Frontal cortex (tissue), 4 donors: ENCODE data around the gene RTN4R. TPM values are rescaled to one million over a fixed set of nuclear protein-coding genes. Genes with fewer than 3 reads are reported as not detected.
"Not testable (repeated sequence)": the region's sequence is repeated elsewhere in the genome, so short reads cannot be mapped to it uniquely, and the experiment has no call there.

ENCODE experiments used
- DNase-seq, 2 donors: peaks; one replicate each; pipeline ENCODE4 v3.0.0; 2012; ENCODE audit warnings: low spot score in 2 of 2
- FAIRE-seq: peaks from 2 replicates; lab custom pipeline; 2012; peaks lifted over from hg19 to GRCh38; lab: Jason Lieb, UNC
- total RNA-seq: library from RNA; depleted of rRNA; stranded (reverse); fragments of >200 nt; gene quantifications from one replicate; pipeline ENCODE4 v1.2.3, GENCODE V29; 2014
- donor health status: control.
- donor health status: control.
- donor health status: control.

RTN4R gene
- total RNA-seq, 1 donor from 2014 or later = 10.2 TPM

DNA sequence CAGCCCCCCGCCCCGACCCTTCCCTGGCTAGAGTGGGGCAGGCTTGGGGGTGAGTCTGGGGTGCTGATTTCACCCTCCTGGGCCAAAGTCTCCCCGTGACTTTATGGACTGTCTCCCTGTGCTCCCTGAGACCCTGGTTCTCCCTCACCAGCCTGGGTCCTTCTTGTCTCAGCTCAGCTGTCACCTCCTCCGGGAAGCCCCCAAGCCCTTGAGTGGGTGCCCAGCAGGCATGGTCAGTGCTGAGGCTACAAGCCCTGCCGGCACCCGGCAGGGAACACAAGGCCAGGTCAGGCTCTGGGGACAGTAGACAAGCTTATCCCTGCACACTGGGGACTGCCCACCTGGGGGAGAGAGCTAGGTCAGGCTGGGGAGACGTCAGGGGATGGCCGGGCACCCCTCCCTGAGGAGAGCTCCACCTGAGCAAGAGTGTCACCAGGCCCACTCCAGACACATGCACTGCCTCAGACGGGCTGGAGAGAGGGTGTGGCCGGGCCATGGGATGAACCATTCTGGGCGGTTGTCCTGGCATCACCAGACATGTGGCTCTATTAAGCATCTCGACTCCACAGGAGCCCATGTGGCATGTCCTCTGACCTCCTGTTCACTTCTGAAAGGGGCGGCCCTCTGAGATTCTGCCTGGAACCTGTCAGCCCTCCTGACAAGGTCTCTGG is 22.6 kb upstream of the RTN4R start:
- DNase-seq (no peak), FAIRE-seq (no peak)

DNA sequence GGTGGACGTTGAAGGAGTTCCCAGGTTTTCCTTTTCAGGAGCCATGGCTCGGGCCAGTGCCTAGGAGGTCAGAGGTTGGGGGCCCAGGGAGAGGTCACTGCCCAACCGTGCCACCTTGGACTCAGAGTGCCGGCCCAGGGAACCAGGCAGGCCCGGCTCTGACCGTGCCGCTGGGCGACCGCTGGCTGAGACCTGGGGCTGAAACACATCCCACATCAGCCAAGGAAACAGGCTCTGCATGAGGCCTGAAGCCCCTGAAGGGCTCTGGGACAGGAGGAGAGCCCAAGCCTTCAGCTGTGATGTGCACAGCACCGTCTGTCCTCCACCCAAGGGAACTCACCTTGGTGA is 21.9 kb upstream of the RTN4R start:
- DNase-seq (no peak), FAIRE-seq (no peak)

DNA sequence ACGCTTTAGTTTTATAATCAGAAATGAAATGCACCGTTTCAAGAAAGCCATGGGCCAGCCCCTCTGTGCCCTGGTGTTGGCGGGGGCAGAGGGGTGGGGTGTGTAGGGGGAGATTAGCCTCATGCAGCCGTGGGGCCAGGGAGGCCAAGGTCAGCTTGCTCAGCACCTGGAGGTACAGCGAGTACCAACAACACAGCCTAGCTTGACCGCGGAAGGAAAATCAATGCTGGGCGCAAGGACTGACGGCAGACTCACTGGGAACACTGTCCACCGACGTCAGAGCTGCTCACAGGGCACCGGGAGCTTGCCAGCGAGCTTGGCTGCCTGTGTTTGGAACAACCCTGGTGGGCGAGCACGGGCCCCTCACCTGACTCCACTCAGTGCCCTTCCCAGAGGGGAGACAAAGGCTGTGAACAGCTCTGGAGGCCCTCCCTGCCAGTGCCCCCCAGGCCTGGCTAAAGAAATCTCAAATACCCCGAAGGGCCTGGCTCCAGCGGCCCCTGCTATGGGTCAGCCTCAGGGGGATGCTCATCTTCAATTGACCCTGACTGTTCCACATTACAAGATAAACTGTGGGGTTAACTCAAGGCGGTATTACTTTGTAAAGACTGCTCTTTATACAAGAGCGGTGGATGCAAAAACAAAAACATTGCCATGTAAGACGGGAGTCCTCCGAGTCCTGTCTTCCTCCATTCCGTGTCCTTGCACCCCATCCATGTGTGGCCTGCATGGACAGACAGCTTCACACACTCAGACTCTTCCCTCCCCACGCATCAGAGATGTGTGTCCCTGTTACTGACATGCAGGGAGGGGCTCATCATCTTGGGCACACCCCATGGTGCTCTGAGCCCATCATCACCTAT is 21.3 kb upstream of the RTN4R start:
- not testable (repeated sequence) for FAIRE-seq, DNase-seq

DNA sequence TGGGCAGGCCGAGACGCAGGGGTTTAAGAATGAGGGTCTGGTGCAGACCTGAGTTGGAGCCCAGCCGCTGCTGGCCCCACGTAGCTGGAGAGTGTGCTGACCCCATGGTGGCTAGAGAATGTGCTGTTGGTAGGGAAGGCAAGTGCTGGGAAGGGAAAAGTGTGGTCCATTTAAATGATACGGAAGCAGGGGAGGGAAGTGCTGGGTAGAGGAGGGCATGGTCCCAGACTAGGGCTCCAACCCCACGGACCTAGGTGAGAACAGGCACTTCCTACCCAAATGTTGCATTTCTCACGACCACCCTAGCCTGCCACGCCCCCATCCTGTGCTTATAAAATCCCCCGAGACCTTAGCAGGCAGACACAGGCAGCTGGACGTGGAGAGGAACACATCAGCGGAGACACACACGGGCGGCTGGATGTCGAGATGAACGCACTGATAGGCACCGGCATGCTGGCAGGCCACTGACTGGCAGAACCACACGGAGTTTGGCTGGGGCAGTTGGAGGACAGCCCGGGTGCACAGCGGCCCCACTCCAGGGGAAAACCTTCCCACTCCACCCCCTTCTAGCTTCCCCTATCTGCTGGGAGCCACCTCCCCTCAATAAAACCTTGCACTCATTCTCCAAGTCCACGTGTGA is 18.8 kb upstream of the RTN4R start:
- FAIRE-seq, DNase-seq: not testable (repeated sequence)

DNA sequence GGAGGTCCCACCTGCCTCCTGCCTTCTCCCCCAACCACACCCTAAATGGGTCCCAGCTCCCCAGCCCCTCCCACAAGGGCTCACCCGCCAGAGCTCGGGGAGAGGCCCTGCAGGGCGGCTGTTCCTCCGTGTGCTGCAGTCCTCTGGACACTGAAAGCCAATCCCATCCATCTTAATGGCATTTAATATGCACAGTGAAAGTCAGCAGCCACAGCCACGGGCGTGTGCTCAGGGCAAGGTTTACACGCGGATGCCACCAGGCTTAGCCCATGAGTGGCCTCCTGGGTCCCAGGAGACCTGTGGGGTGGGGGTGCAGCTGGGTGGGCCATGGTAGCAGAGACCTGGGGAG is 18.2 kb upstream of the RTN4R start:
- DNase-seq, FAIRE-seq: not testable (repeated sequence)

DNA sequence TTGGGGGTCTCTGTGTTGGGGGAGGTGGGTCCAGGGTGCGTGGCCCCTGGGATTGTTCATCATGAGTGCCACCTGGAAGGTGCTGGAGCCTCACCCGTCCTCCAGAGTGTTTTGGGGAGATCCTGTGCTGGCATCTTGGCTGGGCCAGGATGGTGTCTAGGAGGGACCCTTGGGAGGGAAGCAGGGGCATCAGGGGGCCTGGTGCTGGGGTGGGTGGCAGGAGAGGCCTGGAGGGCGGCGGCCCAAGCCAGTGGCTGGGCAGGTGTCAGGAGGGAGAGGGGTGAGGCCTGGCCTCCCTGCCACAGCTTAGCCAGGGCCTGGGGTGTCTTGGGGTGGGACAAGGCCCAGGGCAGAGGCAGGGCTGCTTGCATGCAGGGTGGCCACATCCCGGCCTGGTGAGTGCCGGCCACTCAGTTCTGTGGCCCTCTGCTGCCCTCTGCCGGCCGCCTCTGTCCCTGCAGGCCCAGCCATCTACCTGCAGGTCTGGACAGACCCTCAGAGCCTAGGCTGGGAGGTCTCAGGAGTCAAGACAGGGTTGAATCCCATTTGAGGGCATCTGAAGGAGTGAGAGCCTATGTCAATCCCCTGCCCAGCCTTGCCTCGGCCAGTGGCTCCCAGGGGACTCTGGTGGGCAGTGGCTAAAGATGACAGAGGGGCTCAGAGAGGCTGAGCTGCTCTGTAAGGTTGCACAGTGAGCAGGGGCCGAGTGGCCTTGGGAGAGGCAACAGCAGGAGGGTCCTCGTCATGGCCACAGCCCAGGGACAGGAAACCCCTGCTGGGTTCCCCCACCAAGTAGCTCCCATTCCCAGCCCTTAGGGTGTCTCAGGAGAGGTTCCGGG is 17.6 kb upstream of the RTN4R start:
- peak; percentile 79 for DNase-seq
- not testable (repeated sequence) for FAIRE-seq

DNA sequence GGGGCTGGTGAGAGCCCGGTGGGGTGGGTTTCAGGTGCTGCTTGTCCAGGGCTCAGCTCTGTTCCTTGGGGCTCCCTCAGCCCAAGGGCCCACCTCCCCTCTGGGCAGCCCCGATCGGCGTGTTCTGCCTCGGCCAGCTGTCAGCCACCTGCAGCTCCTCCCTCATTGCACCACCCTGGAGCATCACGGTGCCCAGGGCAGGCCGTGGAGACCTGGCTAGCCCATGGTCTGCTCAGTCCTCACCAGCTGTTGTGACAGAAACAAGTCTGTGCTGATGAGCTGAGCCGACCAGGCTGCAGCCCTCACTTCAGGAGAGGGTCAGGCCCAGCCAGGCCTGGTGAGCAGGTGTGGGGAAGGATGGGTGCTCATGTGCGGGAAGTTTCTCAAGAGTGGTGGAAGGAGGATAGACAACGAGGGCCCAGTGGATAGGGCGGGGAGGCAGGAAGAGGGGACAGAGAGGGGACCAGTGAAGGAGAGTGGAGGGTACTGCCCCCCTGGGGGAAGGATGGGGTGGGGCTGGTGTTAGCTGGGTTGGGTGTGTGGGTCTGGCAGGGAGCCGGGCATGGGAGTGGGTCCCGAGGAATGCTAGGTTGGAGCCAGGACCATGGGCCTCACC is 16.5 kb upstream of the RTN4R start:
- DNase-seq = no peak
- no peak for FAIRE-seq

DNA sequence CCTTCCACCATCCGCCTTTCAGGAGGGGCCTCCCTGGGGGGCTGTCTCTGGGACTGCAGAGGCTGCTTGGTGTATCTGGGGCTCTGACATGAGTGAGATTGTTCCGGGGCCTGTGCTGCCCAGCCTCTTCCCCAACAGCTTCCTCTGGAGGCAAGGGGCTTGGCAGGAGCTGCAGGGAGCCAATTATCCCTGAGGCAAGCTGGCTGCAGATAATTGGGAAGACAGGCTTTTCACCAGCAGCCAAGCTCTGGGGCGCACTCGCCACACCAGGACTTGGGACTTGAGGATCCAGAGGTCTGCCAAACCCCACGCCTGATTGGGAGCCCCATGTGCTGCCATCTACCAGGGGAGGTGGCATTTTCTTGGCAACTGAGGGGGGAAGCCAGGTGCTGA is 15.6 kb upstream of the RTN4R start:
- no peak for FAIRE-seq
- DNase-seq = no peak

DNA sequence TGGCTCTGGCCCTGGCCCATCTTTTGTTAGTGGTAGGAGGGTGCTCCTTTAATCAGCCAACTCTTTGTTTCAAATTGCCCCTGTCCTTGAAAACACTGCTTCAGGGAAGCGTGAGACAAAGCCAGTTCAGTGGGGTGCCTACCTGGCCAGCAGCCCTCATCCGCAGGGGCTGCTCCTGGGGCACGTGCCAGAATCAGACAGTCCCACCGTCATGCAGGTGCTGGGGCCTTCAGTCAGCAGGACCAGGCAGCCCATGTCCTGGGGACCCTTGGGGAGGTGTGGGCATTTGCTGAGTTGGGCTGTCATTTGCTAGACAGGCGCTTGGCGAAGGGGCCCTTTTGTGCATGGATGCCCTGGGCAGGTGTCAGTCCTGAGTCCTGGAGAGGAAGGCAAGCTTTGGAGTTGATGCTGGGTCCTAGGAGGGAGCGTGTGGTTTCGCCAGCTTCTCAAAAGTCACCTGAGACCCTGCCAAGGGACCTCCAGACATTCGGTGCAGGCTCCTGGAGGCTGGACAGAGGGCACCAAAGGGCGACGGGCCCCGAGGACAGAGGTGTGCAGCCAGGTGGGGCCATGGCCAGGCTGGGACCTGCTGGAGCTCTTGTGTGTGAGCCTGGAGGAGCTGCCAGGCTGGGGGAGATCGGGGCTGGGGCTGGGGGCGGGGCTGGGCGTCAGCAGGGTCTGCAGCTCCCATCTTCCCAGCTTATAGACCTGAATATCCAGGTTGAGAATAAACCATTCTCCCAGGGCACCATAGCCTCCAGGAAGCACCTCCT is 15.0 kb upstream of the RTN4R start:
- no peak for DNase-seq
- no peak for FAIRE-seq

DNA sequence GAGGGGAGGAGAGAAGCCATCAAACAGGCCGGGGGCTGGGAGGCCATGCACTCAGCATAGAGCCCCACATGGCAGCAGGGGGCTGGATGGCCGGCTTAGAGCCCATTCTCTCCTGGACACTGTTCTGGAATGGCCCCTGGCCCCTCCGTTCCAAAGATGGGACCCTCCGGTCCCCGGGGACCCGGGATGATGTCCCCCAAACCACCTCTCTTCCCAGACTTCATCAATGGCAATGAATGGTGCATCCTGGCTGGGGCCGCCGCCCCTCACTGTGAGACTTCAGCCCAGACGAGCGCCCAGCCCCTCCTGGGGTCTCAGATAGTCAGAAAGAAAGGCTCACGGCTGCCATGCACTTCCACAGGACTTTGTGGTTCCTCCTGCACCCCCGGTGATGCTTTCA is 13.8 kb upstream of the RTN4R start:
- DNase-seq (no peak), FAIRE-seq (no peak)

DNA sequence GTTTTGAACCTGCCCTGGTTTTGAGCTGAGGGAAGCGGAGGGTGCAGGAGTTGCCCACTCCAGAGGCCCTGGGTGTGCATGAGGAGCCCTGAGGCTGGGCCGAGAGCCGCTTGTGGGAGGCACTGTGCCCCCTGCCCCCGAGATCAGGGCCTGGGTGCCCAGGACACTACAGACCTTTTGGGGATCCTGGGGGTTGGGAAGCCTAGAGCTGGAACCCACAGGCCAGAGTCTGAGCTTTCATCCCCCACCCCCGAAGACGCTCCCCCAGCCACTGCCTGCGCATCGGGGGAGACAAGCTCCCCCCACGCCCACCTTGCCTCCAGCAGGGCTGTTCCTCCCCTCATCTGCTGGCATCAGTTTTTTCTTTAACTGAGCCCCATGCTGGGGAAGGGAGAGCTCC is 13.4 kb upstream of the RTN4R start:
- not testable (repeated sequence) for DNase-seq, FAIRE-seq

DNA sequence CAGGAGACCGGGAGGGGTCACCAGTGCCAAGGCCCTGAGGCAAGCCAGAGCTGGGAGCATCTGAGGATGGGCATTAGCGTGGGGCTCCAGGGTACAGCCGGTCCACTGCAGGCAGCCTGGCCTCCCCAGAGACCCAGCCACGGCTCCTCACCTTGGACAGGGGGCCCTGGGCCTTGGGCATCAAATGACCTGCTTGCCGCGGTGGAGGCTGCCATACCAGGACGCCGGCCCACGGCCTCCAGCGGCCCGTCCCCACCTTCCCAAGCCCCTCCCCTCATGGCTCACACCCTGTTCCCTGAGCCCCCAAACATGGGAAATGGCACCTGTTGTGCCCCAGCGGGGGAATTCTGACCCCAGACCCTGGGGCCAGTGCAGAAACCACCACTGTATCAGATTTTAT is 12.7 kb upstream of the RTN4R start:
- FAIRE-seq (no peak), DNase-seq (no peak)

DNA sequence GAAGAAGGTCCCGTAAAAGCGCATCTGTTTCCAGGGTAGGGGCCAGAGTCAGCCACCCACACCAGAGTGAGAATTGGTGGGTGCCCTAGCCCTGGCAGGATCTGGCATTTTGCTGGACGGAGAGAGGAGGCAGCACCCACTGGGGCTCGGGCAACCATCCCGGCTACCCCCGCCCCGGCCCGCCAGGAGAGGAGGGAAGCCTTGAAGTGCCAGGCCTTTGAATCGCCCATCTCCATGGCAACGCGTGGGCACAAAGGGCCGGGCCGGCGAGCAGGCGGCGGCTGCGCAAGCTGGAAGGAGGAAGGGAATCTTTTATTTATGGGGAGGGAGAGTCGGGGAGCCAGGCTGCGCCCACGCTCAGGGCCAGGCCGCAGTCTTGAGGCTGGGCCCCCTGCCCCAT is 12.0 kb upstream of the RTN4R start:
- DNase-seq = peak in 1 of 2 donors; percentile 69
- not testable (repeated sequence) for FAIRE-seq

DNA sequence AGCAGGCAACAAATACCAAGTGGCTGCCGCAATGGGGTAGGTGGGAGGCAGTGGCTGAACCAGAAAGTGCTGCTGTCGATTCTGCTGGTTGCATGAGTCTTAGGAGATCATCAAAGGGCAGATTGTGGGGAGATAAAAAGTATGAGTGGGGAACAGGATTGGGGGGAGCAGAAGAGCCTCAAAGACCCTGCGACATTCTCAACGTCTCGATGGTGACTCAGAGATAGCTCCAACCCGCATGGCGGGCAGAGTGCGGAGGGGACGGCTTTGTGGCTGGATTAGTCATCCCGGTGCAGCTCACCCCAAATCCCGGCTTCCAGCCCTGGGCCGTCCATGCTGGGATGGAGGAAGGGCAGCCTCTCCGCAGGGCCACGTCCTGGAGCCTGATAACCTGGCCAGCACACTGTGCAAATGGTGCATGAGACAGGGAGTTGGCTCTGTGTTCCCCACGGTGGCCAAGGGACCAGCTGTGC is 11.6 kb upstream of the RTN4R start:
- DNase-seq (no peak), FAIRE-seq (no peak)

DNA sequence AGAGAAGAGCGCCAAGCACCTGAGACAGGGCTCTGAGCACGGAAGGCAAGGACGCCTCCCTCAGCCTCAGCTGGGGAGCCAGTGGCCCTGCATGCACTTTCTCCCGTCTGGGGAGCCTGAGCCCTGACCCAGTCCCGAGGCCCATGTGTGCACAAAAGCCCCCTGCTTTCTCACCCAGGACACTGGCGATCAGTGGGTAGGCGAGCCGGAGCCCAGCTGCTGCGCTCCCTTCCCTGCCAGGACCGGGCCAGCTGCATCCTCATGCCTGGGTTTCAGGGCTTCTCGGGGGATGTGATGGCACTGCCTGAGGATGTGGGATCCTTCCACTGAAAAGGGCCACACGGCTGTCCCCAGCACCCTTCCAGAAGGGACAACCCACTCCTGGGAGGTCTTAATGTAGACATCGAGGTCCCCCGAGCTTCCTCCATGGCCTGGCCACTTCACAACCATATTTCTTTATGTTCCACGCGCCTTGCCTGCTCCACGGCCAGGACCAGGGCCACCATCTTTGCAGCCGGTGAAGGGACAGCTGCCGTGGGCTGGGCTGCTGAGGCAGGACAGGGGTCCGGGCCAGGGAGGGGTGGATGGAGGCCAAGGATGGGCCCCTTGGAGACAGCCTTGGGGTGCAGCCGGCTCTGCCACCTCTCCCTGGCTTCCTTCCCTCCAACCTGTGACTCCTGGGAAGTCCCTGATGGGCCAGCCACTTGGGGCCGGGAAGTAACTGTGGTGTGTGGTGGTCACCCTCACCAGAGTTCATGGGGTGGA is 10.8 kb upstream of the RTN4R start:
- not testable (repeated sequence) for FAIRE-seq, DNase-seq

DNA sequence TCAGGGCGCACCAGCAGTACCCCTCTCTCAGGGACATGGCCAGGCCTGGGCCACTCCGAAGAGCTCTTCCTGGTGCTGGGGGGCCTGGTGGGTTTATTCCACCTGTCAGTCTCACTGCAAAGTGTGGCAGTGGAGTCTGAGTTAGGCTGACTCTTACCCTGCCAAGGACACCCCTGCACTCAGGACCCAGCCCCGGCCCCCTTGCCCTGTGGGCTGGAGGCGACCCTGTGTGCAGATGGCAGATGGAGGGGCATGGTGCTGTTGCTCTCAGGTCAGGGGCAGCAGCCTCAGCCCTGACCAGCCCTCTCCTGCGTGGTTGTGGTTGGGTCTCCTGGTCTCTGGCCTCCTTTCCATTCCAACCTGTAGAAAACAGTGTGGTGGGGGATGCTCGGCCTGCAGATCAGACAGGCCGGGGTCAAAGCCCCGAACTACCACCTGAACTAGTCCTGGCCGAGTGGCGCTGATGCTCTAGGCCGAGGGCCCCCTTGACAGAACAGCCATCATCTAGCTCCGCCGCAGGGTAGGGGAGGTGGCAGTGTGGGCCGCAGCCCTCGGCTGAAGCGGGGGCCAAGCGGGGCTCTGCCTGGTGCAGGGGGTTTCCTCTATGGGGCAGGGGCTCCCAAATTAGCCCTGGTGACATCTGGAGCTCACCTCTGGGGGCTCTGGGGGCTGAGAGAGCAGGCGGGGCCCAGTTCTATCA is 10.0 kb upstream of the RTN4R start:
- not testable (repeated sequence) for FAIRE-seq, DNase-seq

DNA sequence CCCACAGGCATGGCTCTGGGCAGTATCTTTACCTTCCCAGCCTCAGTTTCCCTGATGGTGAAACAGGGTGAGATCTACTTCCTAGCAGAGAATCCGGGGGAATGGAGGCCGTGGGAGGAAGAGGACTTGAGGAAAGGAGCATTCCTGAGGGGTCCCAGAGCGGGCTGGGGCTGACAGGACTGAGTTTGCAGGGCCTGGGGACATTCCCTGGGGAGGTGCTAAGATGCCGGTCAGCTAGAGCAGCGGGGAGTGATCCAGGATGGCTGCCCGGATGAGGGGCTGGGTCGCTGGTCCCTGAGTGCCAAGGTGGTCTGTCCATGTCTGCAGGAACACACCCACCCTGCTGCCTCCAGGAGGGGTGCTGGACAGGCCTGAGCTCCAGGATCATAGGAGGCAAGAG is 8.3 kb upstream of the RTN4R start:
- FAIRE-seq = no peak
- no peak for DNase-seq
